Measurements from ENCODE around the gene ANTXRL. TPM values are rescaled to one million over a fixed set of nuclear protein-coding genes. Genes with fewer than 3 reads are reported as not detected.
A peak's percentile ranks its signal among the peaks of the same experiment; 100 is the strongest.

The ANTXRL gene
- total RNA-seq, result not detected

DNA sequence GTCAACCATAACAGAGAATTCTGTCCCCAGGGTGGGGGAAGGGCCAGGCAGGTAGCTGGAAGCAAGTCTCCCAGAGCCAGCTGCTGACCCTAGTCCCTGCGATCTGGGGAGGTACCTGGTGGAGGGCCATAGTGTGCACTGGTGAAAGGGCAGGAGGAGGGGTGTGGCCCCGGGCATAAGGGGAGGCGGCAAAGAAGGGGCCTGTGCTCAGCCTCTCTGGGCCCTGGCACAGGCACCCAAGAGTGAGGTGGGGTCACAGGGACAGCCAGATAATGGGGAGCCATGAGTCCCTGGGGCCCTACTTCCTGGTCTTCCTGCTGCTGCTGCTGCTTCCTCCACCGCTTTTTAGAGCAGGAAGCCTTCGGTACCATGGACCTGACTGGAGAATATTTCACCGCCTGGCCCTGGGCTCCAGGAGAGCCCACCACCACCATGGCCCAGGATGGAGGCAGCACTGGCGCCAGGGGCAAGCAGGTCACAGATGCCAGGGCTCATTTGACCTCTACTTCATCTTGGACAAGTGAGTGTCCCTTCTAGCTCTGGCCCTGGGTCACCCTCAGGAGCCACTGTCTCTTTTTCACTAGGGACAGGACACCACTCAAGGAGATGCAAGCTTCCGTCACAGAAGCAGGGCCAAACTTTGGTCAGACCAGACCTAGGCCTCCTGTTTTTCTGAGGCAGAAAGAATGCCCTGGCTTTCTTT is at the start of gene ANTXRL:
TSS of gene ANTXRL (plus strand) at position 7 of the 703 bp plus-strand sequence. CDS start at position 273, 266 bp downstream.
- 98% methylated on average over 6 of the region's 8 CpGs for WGBS
- Histone ChIP-seq H3K9me3 (no peaks in the 10 kb centered on the region), H3K4me1 (peaks cover 40% of the 10 kb centered on the region), H3K27me3 (no peaks in the 10 kb centered on the region), H3K27ac (peak within 1 kb of the TSS; percentile 41), H3K4me3 (no peak within 1 kb of the TSS), H3K36me3 (no peaks in the 10 kb centered on the region)
- DNase-seq (ENCODE audit: low spot score in 2 of 2), result peak; percentile 56 to 71
- TF ChIP-seq POLR2A (IDR thresholded peaks at IDR 0.05), result no peak
- no peak for TF ChIP-seq CTCF (IDR thresholded peaks at IDR 0.05)
- no peak for TF ChIP-seq POLR2AphosphoS5 (IDR thresholded peaks at IDR 0.05)
- TF ChIP-seq EP300 (IDR thresholded peaks at IDR 0.05), result no peak

GRCh38 chr10:46237815-46238510 is 48.8 kb upstream of the ANTXRL start:
- TF ChIP-seq POLR2AphosphoS5 (IDR thresholded peaks at IDR 0.05), result no peak
- TF ChIP-seq POLR2A (IDR thresholded peaks at IDR 0.05), result no peak
- no peak for TF ChIP-seq EP300 (IDR thresholded peaks at IDR 0.05)
- TF ChIP-seq CTCF (IDR thresholded peaks at IDR 0.05), result no peak
- Histone ChIP-seq H3K9me3 (peaks cover 4% of the 10 kb centered on the region), H3K27ac (no peak overlapping the region), H3K36me3 (no peaks in the 10 kb centered on the region), H3K4me1 (no peaks in the 10 kb centered on the region), H3K4me3 (no peak overlapping the region), H3K27me3 (no peaks in the 10 kb centered on the region)
- no peak for DNase-seq (ENCODE audit: low spot score in 2 of 2)
- whole genome bisulfite sequencing, result 73% methylated on average over 3 of the region's 3 CpGs

DNA sequence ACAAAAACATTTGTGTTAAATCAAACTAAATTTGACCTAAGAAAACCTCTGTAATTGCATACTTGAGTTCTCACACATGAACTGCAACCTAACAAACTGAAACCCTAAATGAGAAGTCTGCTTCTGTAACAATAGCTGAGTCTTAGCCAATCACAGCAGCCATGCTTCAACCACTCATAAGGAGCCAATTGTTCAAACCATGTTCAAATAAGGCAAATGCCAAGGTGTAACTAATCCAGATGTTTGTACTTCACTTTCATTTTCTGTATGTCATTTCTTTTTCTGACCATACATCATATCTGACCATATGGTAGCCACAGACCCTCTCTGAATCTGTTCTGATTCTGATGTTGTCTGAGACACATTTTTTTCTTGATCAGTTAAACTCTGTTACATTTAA is 47.5 kb upstream of the ANTXRL start:
- no peak for TF ChIP-seq EP300 (IDR thresholded peaks at IDR 0.05)
- TF ChIP-seq POLR2A (IDR thresholded peaks at IDR 0.05), result no peak
- no peak for TF ChIP-seq POLR2AphosphoS5 (IDR thresholded peaks at IDR 0.05)
- TF ChIP-seq CTCF (IDR thresholded peaks at IDR 0.05), result no peak
- H3K36me3 ChIP-seq, result no peaks in the 10 kb centered on the region
- DNase-seq (ENCODE audit: low spot score in 2 of 2), result no peak
- no peaks in the 10 kb centered on the region for H3K27me3 ChIP-seq
- no peaks in the 10 kb centered on the region for H3K4me1 ChIP-seq
- peaks cover 4% of the 10 kb centered on the region for H3K9me3 ChIP-seq
- no peak overlapping the region for H3K4me3 ChIP-seq
- H3K27ac ChIP-seq, result no peak overlapping the region

- no peak for TF ChIP-seq POLR2A (IDR thresholded peaks at IDR 0.05)
- no peaks in the 10 kb centered on the region for H3K4me1 ChIP-seq
- H3K4me3 ChIP-seq, result no peak overlapping the region
- no peak for DNase-seq (ENCODE audit: low spot score in 2 of 2)
- H3K27me3 ChIP-seq, result no peaks in the 10 kb centered on the region
- 50% methylated on average over 2 of the region's 2 CpGs for WGBS
- no peak overlapping the region for H3K27ac ChIP-seq
- peaks cover 4% of the 10 kb centered on the region for H3K9me3 ChIP-seq
- H3K36me3 ChIP-seq, result no peaks in the 10 kb centered on the region
Measured at GRCh38 chr10:46239993-46240683, 46.7 kb upstream of the ANTXRL start.

DNA sequence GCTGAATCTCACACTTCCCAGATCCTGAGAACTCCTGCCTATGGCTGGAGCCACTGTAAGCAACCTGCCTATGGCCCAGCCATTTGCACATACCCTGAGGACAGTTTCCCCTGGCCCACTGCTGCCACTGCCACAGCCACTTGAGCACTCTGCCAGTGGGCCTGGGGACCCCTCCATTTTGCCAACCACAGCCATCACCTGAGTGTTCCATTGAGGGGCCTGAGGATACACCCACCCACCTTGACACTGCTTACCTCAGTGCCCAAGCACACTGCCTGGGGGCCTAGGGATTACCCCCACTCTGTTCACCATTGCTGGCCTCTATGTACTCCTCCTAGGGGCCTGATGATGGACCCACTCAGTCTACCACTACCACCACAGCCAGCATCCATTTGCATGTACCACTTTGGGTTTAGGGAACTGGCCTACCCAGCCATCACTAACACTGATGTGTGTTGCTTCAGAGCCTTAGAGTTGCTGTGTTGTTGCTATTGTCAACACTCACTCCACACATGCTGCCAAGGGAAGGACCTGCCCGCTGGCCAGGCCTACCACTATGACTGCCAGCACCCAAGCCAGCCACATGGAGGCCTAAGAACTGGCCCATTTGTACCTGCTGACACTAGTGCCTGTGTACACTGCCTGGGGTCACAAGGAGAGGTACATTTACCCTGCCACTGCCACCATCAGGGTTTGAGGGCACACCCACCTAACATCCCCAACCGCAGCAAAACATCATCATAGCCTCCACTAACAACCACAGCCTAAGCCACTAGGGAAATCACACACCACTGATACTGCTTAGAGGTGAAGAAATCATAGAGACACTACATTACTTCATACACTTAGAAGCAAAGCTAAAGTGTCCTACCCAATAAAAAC is 45.9 kb upstream of the ANTXRL start:
- no peaks in the 10 kb centered on the region for H3K27me3 ChIP-seq
- no peaks in the 10 kb centered on the region for H3K4me1 ChIP-seq
- no peak overlapping the region for H3K27ac ChIP-seq
- H3K36me3 ChIP-seq, result no peaks in the 10 kb centered on the region
- DNase-seq (ENCODE audit: low spot score in 2 of 2), result peak in 1 of 2 donors; percentile 39
- TF ChIP-seq POLR2A (IDR thresholded peaks at IDR 0.05) (no peak), POLR2AphosphoS5 (IDR thresholded peaks at IDR 0.05) (no peak), EP300 (IDR thresholded peaks at IDR 0.05) (no peak), CTCF (IDR thresholded peaks at IDR 0.05) (no peak)
- WGBS, result 78% methylated on average over 1 of the region's 2 CpGs
- peaks cover 4% of the 10 kb centered on the region for H3K9me3 ChIP-seq
- no peak overlapping the region for H3K4me3 ChIP-seq

Measured in suprapubic skin (tissue), 4 donors.